IMR-90 (cell line): ENCODE measurements around the gene FAM199X. TPM values are rescaled to one million over a fixed set of nuclear protein-coding genes. Genes with fewer than 3 reads are reported as not detected.

ENCODE experiments used
- ATAC-seq: fragments of 200-7000 bp; cut with Tn5 transposase; 2 replicates; pipeline ENCODE4 v1.9.1; 2020; ENCODE audit warnings: low read depth, mild to moderate bottlenecking, moderate library complexity
- BruUV-seq: library from RNA; stranded (reverse); fragments of 400-500 nt; replicated peaks from 2 replicates; lab custom pipeline; 2021; lab: Mats Ljungman, UMichigan
- CTCF ChIA-PET: fragments of 300-600 bp; formaldehyde crosslinking; extraction: SDS; loops from one replicate; lab custom pipeline; 2021; ENCODE audit warnings: antibody characterized with exemption; lab: Yijun Ruan, JAX
- POLR2A ChIA-PET: fragments of 300-600 bp; sonication (Branson Sonifier 250); formaldehyde crosslinking; loops from one replicate; lab custom pipeline; 2022; ENCODE audit warnings: antibody characterized with exemption; ENCODE audit not compliant: unreplicated experiment; lab: Charles Lee
- DNase-seq: peaks from one replicate; pipeline ENCODE4 v3.0.0; 2013
- H2AFZ ChIP-seq: replicated peaks from 2 replicates; pipeline ENCODE3; 2013; ENCODE audit warnings: low read length, mild to moderate bottlenecking; ENCODE audit not compliant: poor library complexity
- H2AK5ac ChIP-seq: 2 replicates; pipeline ENCODE4 v1.6.1; 2013; ENCODE audit warnings: low read depth, low read length, inconsistent platforms
- H2AK9ac ChIP-seq: replicated peaks from 2 replicates; pipeline ENCODE3; 2013; ENCODE audit warnings: mild to moderate bottlenecking, low read depth, low read length, moderate library complexity; ENCODE audit not compliant: poor library complexity
- H2BK120ac ChIP-seq: 2 replicates; pipeline ENCODE4 v1.6.1; 2013; ENCODE audit warnings: low read depth, low read length, inconsistent platforms
- H2BK15ac ChIP-seq: 3 replicates; pipeline ENCODE4 v1.6.1; 2013; ENCODE audit warnings: low read depth, low read length, inconsistent platforms
- H2BK20ac ChIP-seq: 2 replicates; pipeline ENCODE4 v1.6.1; 2013; ENCODE audit warnings: low read depth, mild to moderate bottlenecking, inconsistent platforms, low read length, moderate library complexity
- H2BK5ac ChIP-seq: 2 replicates; pipeline ENCODE4 v1.6.1; 2013; ENCODE audit warnings: mild to moderate bottlenecking, low read depth, low read length, inconsistent platforms; ENCODE audit not compliant: poor library complexity, severe bottlenecking
- H3K14ac ChIP-seq: replicated peaks from 2 replicates; pipeline ENCODE4 v1.6.1; 2013; ENCODE audit warnings: low read depth, low read length, inconsistent platforms
- H3K18ac ChIP-seq: 2 replicates; pipeline ENCODE4 v1.6.1; 2013; ENCODE audit warnings: low read depth, low read length, control low read depth
- H3K23ac ChIP-seq: 2 replicates; pipeline ENCODE4 v1.6.1; 2013; ENCODE audit warnings: low read depth, low read length, inconsistent platforms
- H3K27ac ChIP-seq: 2 replicates; pipeline ENCODE4 v1.5.1; 2013; ENCODE audit warnings: mild to moderate bottlenecking, control low read depth, low read length; ENCODE audit not compliant: insufficient read depth
- H3K27me3 ChIP-seq: 2 replicates; pipeline ENCODE4 v1.6.1; 2013; ENCODE audit warnings: low read length; ENCODE audit not compliant: control insufficient read depth, insufficient read depth
- H3K36me3 ChIP-seq: 2 replicates; pipeline ENCODE4 v1.6.1; 2013; ENCODE audit warnings: low read length, mixed read lengths; ENCODE audit not compliant: control insufficient read depth, insufficient read depth
- H3K4ac ChIP-seq: 2 replicates; pipeline ENCODE4 v1.6.1; 2013; ENCODE audit warnings: low read depth, low read length, inconsistent platforms
- H3K4me1 ChIP-seq: 2 replicates; pipeline ENCODE4 v1.6.1; 2013; ENCODE audit warnings: low read length, mixed read lengths; ENCODE audit not compliant: control insufficient read depth, insufficient read depth
- H3K4me2 ChIP-seq: 2 replicates; pipeline ENCODE4 v1.6.1; 2013; ENCODE audit warnings: low read depth, mild to moderate bottlenecking, control low read depth, low read length, moderate library complexity
- H3K4me3 ChIP-seq: 2 replicates; pipeline ENCODE4 v1.5.1; 2013; ENCODE audit warnings: low read depth, mild to moderate bottlenecking, control low read depth, low read length, moderate library complexity; ENCODE audit not compliant: insufficient read depth
- H3K56ac ChIP-seq: 2 replicates; pipeline ENCODE4 v1.6.1; 2013; ENCODE audit warnings: low read length, inconsistent platforms; ENCODE audit not compliant: insufficient read depth; ENCODE audit errors: extremely low read depth
- H3K79me1 ChIP-seq, 2 experiments: 2 replicates each; pipeline ENCODE4 v1.6.1; 2013; ENCODE audit warnings: low read length in 2 of 2, inconsistent platforms in 1 of 2, low read depth in 1 of 2
- H3K9ac ChIP-seq: 2 replicates; pipeline ENCODE4 v1.6.1; 2013; ENCODE audit warnings: low read depth, low read length, control low read depth
- H3K9me1 ChIP-seq: 2 replicates; pipeline ENCODE4 v1.6.1; 2013; ENCODE audit warnings: low read length, inconsistent platforms; ENCODE audit not compliant: insufficient read depth
- H3K9me3 ChIP-seq: 2 replicates; pipeline ENCODE4 v1.6.1; 2013; ENCODE audit warnings: low read length; ENCODE audit not compliant: control insufficient read depth, insufficient read depth
- H4K20me1 ChIP-seq: 2 replicates; pipeline ENCODE4 v1.6.1; 2013; ENCODE audit warnings: low read length, inconsistent platforms; ENCODE audit not compliant: insufficient read depth
- H4K5ac ChIP-seq: 2 replicates; pipeline ENCODE4 v1.6.1; 2013; ENCODE audit warnings: mild to moderate bottlenecking, low read depth, low read length, control low read depth
- H4K8ac ChIP-seq, 2 experiments: 2 replicates each; pipeline ENCODE4 v1.6.1; 2013; ENCODE audit warnings: low read depth in 2 of 2, low read length in 2 of 2, control low read depth in 1 of 2, inconsistent platforms in 1 of 2
- H4K91ac ChIP-seq: 2 replicates; pipeline ENCODE4 v1.6.1; 2013; ENCODE audit warnings: low read depth, low read length, inconsistent platforms; ENCODE audit not compliant: insufficient read depth
- CEBPB ChIP-seq: IDR thresholded peaks from 2 replicates; pipeline ENCODE4 v1.6.1; 2012; ENCODE audit warnings: low read depth, low read length, improper control_type of control experiment
- MXI1 ChIP-seq: IDR thresholded peaks from 2 replicates; pipeline ENCODE4 v1.6.1; 2012; ENCODE audit warnings: low read depth, mild to moderate bottlenecking, low read length, moderate library complexity, borderline replicate concordance
- NFE2L2 ChIP-seq: fragments of 150-350 bp; IDR thresholded peaks from 2 replicates; pipeline ENCODE4 v1.6.1; 2016; ENCODE audit warnings: low read depth, mild to moderate bottlenecking, low read length
- POLR2A ChIP-seq: IDR thresholded peaks from 2 replicates; pipeline ENCODE4 v1.6.1; 2012; ENCODE audit warnings: mild to moderate bottlenecking, low read depth, low read length
- RAD21 ChIP-seq: IDR thresholded peaks from 2 replicates; pipeline ENCODE4 v1.6.1; 2012; ENCODE audit warnings: low read length, improper control_type of control experiment
- RCOR1 ChIP-seq: IDR thresholded peaks from 2 replicates; pipeline ENCODE4 v1.6.1; 2012; ENCODE audit warnings: mild to moderate bottlenecking, low read length, improper control_type of control experiment; ENCODE audit not compliant: insufficient replicate concordance
- SMC3 ChIP-seq: fragments of 150-350 bp; IDR thresholded peaks from 2 replicates; pipeline ENCODE4 v1.6.1; 2016; ENCODE audit warnings: low read depth, mild to moderate bottlenecking, antibody characterized with exemption, low read length, moderate library complexity
- WGBS, 2 experiments: methylation state at CpG; one replicate each; pipeline versions ENCODE4 v1.1.5 to v1.1.7; 2013; ENCODE audit warnings: missing lambda C conversion rate in 2 of 2; ENCODE audit not compliant: insufficient read length in 1 of 2; ENCODE audit errors: extremely low coverage in 2 of 2; 5-methylcytosine and 5-hydroxymethylcytosine counted together
- dilution Hi-C: fragments of 300-500 bp; cut with HindIII; formaldehyde crosslinking; loops from one replicate; pipeline ENCODE4 v1.14.3; 2018; ENCODE audit warnings: low sequenced_read_pairs; ENCODE audit not compliant: unreplicated experiment
- in situ Hi-C: fragments of 300-500 bp; cut with MboI; formaldehyde crosslinking; loops from 3 replicates; pipeline ENCODE4 v1.14.3; 2019; ENCODE audit warnings: low sequenced_read_pairs, inconsistent platforms, mixed read lengths
- intact Hi-C: fragments of 100-400 bp; cut with micrococcal nuclease; formaldehyde crosslinking; loops from 2 replicates; pipeline ENCODE4 v1.10.0; 2022
- polyA plus RNA-seq, 3 experiments: library from polyadenylated mRNA; depleted of rRNA; stranded (reverse); fragments of >200 nt; gene quantifications; 2 replicates each; pipeline ENCODE4 v1.2.3, GENCODE V29; 2012; ENCODE audit warnings: low replicate concordance in 1 of 3
- total RNA-seq: library from RNA; depleted of rRNA; stranded (reverse); fragments of >200 nt; gene quantifications from 2 replicates; pipeline ENCODE4 v1.2.3, GENCODE V29; 2012

FAM199X gene
- total and polyA plus RNA-seq, 2 of the 4 experiments (the other 2 are of a cell fraction): 4.0 to 13.8 TPM

DNA sequence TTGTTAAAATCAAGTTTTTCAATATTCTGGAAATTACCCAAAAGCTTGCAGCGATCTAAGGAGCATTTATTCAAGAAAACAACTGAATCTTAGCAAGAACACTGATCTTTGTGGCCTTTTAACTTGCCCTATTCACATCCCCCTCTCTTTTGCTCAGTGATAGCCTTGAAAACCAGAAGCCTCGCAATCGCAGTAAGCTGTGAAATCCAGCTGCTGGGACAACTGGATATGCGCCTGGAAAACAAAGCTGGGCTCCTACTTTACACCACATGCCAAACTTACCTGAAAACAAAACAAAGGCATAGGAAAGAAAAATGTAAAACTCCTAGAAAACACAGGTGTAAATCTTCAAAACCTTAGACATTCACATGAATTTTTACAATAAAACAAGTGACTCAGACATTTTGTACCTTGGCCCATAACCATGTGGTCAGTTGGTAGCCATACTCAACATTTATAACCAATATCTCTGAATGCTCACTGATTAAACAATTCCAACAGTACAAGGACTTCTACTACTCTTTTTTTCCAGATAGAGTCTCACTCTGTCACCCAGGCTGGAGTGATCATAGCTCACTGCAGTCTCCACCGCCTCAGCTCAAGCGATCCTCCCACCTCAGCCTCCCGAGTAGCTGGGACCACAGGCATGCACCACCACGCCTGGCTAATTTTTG lies 25.0 kb upstream of the FAM199X start:
- Histone ChIP-seq H3K27me3 (0 out of 2 replicates have a peak, but pooled peaks cover 1% of the 10 kb centered on the region), H3K14ac (no peak overlapping the region), H2AK5ac (no peak overlapping the region), H3K36me3 (no peaks in the 10 kb centered on the region), H2BK120ac (no peak overlapping the region), H3K9me3 (no peaks in the 10 kb centered on the region), H2BK20ac (no peak overlapping the region), H4K20me1 (no peaks in the 10 kb centered on the region), H3K4me2 (no peak overlapping the region), H3K56ac (no peak overlapping the region), H3K79me1 (0 out of 4 replicates have a peak, but pooled peaks cover 0 to 1% of the 10 kb centered on the region in 2 experiments), H3K18ac (no peak overlapping the region), H2AFZ (no peak overlapping the region), H4K5ac (no peak overlapping the region), H2AK9ac (no peak overlapping the region), H3K4ac (no peak overlapping the region), H3K4me3 (no peak overlapping the region), H2BK15ac (no peak overlapping the region), H3K4me1 (no peaks in the 10 kb centered on the region), H2BK5ac (no peak overlapping the region), H3K9ac (no peak overlapping the region), H4K91ac (no peak overlapping the region), H3K27ac (no peak overlapping the region), H3K23ac (no peak overlapping the region), H3K9me1 (no peaks in the 10 kb centered on the region), H4K8ac (no peak overlapping the region)
- BruUV-seq: no TSS peak
- TF ChIP-seq NFE2L2: no peak
- TF ChIP-seq POLR2A: no peak
- no peak for TF ChIP-seq SMC3
- TF ChIP-seq RCOR1: no peak
- TF ChIP-seq CEBPB: no peak
- TF ChIP-seq RAD21: no peak
- no peak for TF ChIP-seq MXI1
- in situ Hi-C loops (loop anchor here (25.0 kb wide), 2 partner anchors 454 to 604 kb away; partner anchors contain the start of gene MORF4L2), intact Hi-C loops (no loop called here), dilution Hi-C loops (no loop called here)
- POLR2A ChIA-PET: no interaction called here
- no peak for DNase-seq
- CTCF ChIA-PET: interaction anchor here (0.6 kb wide), 1 partner anchor 238 kb away, joined by 3 read pairs; no protein-coding TSS in a partner anchor
- ATAC-seq: no peak
- WGBS, 2 experiments: 57% methylated on average over 1 of the region's 8 CpGs; no CpG with 5 or more reads in 1 of the 2 experiments
